Measurements from ENCODE around the gene KLF15.

DNA sequence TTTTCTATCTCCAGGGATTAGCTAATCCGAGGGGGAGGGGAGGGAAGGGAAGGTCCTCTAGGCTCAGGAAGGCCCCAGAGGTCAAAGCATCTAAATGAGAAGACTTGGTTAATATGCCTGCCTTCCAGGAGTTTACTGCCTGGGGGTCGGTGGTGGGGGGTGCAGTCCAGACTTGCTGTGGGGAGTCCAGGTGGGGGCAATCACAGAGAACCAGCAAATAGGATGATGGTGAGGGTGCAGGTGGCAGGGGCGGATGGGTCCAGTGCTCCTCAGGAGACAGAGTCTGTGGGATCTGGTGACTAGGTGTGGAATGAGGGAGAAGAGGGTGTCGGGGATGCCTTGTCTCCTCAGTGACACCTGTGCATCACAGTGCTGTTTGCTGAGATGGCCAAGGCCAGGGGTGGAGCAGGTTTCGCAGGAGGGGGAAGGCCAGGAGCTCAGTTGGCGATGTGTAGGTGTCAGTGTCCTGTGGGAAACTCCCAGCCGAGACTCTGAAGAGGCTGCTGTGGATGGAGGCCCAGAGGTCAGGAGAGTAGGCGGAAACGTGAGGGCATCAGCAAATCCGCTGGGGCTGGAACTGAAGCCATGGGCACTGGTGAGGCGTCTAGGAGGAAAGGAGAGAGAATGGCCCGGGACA lies 45.6 kb upstream of the KLF15 start:
- TF ChIP-seq EZH2phosphoT487 (IDR thresholded peaks at IDR 0.05; ENCODE audit: borderline replicate concordance): no peak
- no peak for TF ChIP-seq EZH2 (IDR thresholded peaks at IDR 0.05)
- TF ChIP-seq, protein P1, sequence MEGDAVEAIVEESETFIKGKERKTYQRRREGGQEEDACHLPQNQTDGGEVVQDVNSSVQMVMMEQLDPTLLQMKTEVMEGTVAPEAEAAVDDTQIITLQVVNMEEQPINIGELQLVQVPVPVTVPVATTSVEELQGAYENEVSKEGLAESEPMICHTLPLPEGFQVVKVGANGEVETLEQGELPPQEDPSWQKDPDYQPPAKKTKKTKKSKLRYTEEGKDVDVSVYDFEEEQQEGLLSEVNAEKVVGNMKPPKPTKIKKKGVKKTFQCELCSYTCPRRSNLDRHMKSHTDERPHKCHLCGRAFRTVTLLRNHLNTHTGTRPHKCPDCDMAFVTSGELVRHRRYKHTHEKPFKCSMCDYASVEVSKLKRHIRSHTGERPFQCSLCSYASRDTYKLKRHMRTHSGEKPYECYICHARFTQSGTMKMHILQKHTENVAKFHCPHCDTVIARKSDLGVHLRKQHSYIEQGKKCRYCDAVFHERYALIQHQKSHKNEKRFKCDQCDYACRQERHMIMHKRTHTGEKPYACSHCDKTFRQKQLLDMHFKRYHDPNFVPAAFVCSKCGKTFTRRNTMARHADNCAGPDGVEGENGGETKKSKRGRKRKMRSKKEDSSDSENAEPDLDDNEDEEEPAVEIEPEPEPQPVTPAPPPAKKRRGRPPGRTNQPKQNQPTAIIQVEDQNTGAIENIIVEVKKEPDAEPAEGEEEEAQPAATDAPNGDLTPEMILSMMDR (IDR thresholded peaks at IDR 0.05 in 2 of 3, conservative IDR thresholded peaks at IDR 0.05 in 1 of 3; ENCODE audit: borderline replicate concordance in 1 of 3, insufficient read depth in 1 of 3, low read depth in 2 of 3, low read length in 2 of 3): no peak
- no peak for TF ChIP-seq YY1 (IDR thresholded peaks at IDR 0.05; ENCODE audit: extremely low read depth, insufficient replicate concordance, low read depth, low read length)
- no peak for TF ChIP-seq CEBPB (IDR thresholded peaks at IDR 0.05; ENCODE audit: low read depth)

All from HCT116 (cell line).